Naive thymus-derived CD8-positive, alpha-beta T cell (primary cell): ENCODE measurements around the gene ABCF2. TPM values are rescaled to one million over a fixed set of nuclear protein-coding genes. Genes with fewer than 3 reads are reported as not detected.

ENCODE experiments used
- ATAC-seq, 2 donors: fragments of 150-1000 bp; cut with Tn5 transposase in 1 of 2; sonication (Bioruptor Pico), chemical (Tn5 transposase) in 1 of 2; 1 replicate in 1 of 2; 2 replicates in 1 of 2; pipeline ENCODE4 v1.10.0; 2021; ENCODE audit warnings: mild to moderate bottlenecking in 2 of 2, moderate library complexity in 2 of 2
- POLR2A ChIA-PET: fragments of 350-600 bp; sonication (Branson Sonifier 250); formaldehyde crosslinking; loops from one replicate; lab custom pipeline; 2021; ENCODE audit warnings: antibody characterized with exemption; lab: Charles Lee
- DNase-seq, 10 donors: peaks; one replicate each; pipeline versions ENCODE4 v3.0.0 to v3.0.0-alpha.2; 2020 to 2022
- H3K27ac Mint-ChIP-seq, 10 donors: one replicate each; pipeline ENCODE4 v1.8.0; 2020 to 2022; ENCODE audit warnings: mild to moderate bottlenecking in 10 of 10, mixed read lengths in 10 of 10, moderate library complexity in 4 of 10, inconsistent platforms in 1 of 10
- H3K27me3 Mint-ChIP-seq, 5 donors: one replicate each; pipeline ENCODE4 v1.8.0; 2021 to 2022; ENCODE audit warnings: mixed read lengths in 5 of 5
- H3K36me3 Mint-ChIP-seq, 3 donors: one replicate each; pipeline ENCODE4 v1.8.0; 2020 to 2022; ENCODE audit warnings: mixed read lengths in 3 of 3, mild to moderate bottlenecking in 2 of 3, inconsistent platforms in 1 of 3
- H3K4me1 Mint-ChIP-seq, 4 donors: one replicate each; pipeline ENCODE4 v1.8.0; 2021 to 2022; ENCODE audit warnings: mixed read lengths in 4 of 4
- H3K4me3 Mint-ChIP-seq, 10 donors: one replicate each; pipeline ENCODE4 v1.8.0; 2020 to 2022; ENCODE audit warnings: mild to moderate bottlenecking in 10 of 10, mixed read lengths in 10 of 10, moderate library complexity in 6 of 10, inconsistent platforms in 1 of 10
- H3K9me3 Mint-ChIP-seq, 9 donors: one replicate each; pipeline ENCODE4 v1.8.0; 2020 to 2022; ENCODE audit warnings: mixed read lengths in 9 of 9, mild to moderate bottlenecking in 3 of 9, inconsistent platforms in 1 of 9, moderate library complexity in 1 of 9
- polyA plus RNA-seq, 3 donors: library from polyadenylated mRNA; unstranded; fragments of 300-500 nt; fragmentation: Illumina TruSeq; gene quantifications; one replicate each; pipeline ENCODE4 v1.2.3, GENCODE V29; 2021
- total RNA-seq, 8 experiments: library from RNA in 2 of 8; stranded (reverse) in 2 of 8; gene quantifications; one replicate each; pipeline ENCODE4 v1.2.3 and lab custom pipeline; 2021 to 2026

Gene ABCF2
- total RNA-seq = 10 to 100 TPM; 30.2 to 34.2 TPM
- polyA plus RNA-seq = 10 to 100 TPM; 23.0 to 40.4 (median 31.6) TPM
- 13.3 to 83.1 (median 23.7) reads per million in 6 experiments for total RNA-seq (lab: John Stamatoyannopoulos, UW)

DNA sequence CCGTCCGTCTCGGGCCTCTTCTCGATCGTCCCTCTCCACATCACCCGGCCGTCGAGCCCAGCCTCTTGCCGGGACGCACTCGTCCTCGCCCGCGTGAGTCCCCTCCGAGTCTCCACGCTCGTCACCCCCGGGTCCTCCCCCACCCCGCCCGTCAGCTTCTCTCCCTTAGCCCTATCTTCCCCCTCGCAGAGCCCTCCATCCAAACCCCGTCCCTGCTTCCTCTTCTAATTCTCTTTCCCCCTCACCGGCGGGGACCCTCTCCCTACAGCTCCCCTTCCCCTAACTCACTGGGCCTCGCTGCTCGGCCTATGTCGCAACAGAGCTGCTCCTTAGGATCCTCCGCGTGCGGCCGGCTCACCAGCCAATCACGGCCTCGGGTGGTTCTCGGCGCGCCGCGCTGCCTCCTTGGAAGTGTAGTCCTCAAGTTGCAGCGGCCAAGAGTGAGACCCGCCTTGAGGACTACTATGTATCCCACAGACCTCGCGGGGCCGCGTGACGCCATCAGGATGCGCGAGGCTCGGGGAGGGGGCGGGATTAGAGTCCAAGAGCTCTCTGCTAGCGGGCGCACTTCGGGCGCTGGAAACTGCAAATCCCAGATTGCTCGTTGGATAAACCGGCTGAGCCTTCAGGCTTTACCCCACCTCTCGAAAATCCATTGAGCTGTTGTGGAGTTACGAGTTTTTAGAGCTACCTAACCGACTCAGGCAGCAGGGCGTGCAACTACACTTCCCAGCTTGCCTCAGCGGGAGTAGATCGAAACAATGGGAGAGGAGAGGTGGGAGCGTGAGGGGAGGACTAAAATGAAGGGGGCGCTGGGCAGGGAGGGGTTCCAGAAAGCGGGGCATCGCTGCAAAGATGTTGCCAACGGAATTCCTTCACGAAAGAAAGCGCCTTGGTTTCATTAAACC lies at the start of gene ABCF2:
Gene ABCF2, minus strand, starts transcription at position 331 of the 908 bp plus-strand sequence. CDS start 747 bp downstream, outside the sequence.
- no peaks in the 10 kb centered on the region for H3K27me3 Mint-ChIP-seq
- DNase-seq = peak; percentile 91 to 99 (median 97)
- H3K36me3 Mint-ChIP-seq = peaks cover 0 to 40% (median 10%) of the 10 kb centered on the region in 3 donors
- peaks cover 25 to 47% (median 45%) of the 10 kb centered on the region in 4 donors for H3K4me1 Mint-ChIP-seq
- POLR2A ChIA-PET = interaction anchor here (0.6 to 2.5 kb wide), 13 partner anchors 9 to 1373 kb away, joined by 3 to 21 read pairs (median 4); partner anchors contain the start of genes H2BK1 and NUB1
- peak; percentile 99 for ATAC-seq
- peak within 1 kb of the TSS; percentile 88 to 100 (median 98) for H3K4me3 Mint-ChIP-seq
- no peaks in the 10 kb centered on the region for H3K9me3 Mint-ChIP-seq
- H3K27ac Mint-ChIP-seq = peak within 1 kb of the TSS; percentile 95 to 98 (median 97)

- DNase-seq = peak in 1 of 10 donors; percentile 5
- POLR2A ChIA-PET = interaction anchor here (1.0 kb wide), 1 partner anchor 9 kb away, joined by 3 read pairs; no protein-coding TSS in a partner anchor
These were observed 49.0 kb upstream of the ABCF2 start for GRCh38 chr7:151275813-151276577.

DNA sequence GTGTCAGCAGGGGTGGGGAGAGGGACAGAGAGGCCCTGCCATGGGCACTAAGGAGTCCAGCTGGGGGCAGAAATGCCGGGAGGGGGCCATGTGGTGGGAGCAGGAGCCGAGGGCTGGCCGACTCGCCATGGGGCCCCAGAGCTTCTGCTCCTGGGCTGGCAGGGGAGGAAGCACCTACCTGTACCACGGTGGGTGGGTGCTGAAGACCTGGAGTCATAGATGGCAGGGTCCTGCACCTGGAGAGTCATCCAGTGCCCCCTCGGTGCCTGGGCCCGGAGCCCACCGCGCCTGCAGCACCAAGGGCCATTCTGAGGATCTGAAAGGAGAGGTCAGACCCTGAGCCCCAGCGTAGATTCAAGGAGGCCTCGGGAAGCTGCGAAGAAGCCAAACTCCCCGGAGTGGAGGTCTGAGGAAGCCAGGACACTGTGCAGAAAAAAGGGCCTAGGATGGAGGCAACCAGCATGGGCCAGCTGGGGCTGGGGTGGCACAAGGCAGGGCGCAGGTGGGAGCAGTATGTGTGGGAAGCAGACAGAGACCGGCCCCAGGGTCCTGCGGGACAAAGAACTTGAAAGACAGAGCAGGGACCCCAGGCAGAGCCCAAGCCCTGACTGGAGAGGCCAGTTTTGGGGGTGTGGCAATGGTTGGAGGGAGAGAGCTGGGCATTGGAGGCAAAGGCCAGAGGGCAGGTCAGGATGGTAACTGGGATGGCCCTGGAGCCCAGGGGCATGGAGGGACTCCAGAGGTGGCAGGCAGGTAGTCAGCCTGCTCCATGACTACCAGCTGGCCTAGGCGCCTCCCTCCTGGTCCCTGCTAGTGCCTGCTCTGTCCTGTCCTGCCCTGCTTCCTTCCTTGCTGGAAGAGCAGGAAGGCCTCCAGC lies 48.2 kb upstream of the ABCF2 start:
- Mint-ChIP-seq H3K4me1 (peaks cover 35 to 61% (median 52%) of the 10 kb centered on the region in 4 donors), H3K9me3 (no peaks in the 10 kb centered on the region), H3K36me3 (no peaks in the 10 kb centered on the region), H3K27ac (peak overlapping the region in 8 of 10 donors; percentile 7 to 88 (median 78)), H3K4me3 (peak overlapping the region; percentile 60 to 87 (median 76)), H3K27me3 (peaks cover 0 to 7% (median 0%) of the 10 kb centered on the region in 5 donors)
- DNase-seq = no peak
- ATAC-seq = no peak
- POLR2A ChIA-PET = interaction anchor here (1.0 kb wide), 1 partner anchor 8 kb away, joined by 3 read pairs; no protein-coding TSS in a partner anchor

More at GRCh38 chr7:151275813-151276577, 49.0 kb upstream of the ABCF2 start:
- H3K27ac Mint-ChIP-seq = peak overlapping the region in 7 of 10 donors; percentile 45 to 88 (median 83)
- no peaks in the 10 kb centered on the region for H3K36me3 Mint-ChIP-seq
- H3K27me3 Mint-ChIP-seq = peaks cover 0 to 14% (median under 1%) of the 10 kb centered on the region in 5 donors
- ATAC-seq = no peak
- H3K4me1 Mint-ChIP-seq = peaks cover 33 to 55% (median 48%) of the 10 kb centered on the region in 4 donors
- H3K9me3 Mint-ChIP-seq = no peaks in the 10 kb centered on the region
- peak overlapping the region; percentile 50 to 87 (median 74) for H3K4me3 Mint-ChIP-seq

DNA sequence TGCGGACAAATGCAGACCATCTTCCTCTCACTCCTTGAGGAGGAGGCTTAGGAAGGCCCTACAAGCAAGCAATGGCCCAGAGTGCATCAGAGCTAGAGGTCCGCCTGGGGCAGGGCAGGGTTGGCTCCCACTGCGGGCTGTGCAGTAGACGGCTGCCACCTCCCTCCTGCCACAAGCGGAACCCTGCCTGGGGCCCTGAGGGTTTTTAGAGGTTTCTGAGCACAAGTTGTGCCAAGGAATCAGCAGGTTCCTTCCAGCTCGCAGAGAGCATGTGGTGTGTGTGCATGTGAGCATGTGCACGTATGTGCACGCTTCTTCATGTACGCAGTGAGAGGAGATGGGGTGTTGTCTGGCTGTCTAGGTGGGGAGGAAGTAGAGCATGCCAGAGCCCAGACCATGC lies 47.4 kb upstream of the ABCF2 start:
- Mint-ChIP-seq H3K27ac (peak overlapping the region in 8 of 10 donors; percentile 7 to 88 (median 72)), H3K36me3 (no peaks in the 10 kb centered on the region), H3K9me3 (no peaks in the 10 kb centered on the region), H3K27me3 (peaks cover 0 to 7% (median 0%) of the 10 kb centered on the region in 5 donors), H3K4me1 (peaks cover 35 to 65% (median 53%) of the 10 kb centered on the region in 4 donors), H3K4me3 (peak overlapping the region; percentile 11 to 81 (median 71))
- DNase-seq (no peak), ATAC-seq (no peak)
- POLR2A ChIA-PET = no interaction called here

DNA sequence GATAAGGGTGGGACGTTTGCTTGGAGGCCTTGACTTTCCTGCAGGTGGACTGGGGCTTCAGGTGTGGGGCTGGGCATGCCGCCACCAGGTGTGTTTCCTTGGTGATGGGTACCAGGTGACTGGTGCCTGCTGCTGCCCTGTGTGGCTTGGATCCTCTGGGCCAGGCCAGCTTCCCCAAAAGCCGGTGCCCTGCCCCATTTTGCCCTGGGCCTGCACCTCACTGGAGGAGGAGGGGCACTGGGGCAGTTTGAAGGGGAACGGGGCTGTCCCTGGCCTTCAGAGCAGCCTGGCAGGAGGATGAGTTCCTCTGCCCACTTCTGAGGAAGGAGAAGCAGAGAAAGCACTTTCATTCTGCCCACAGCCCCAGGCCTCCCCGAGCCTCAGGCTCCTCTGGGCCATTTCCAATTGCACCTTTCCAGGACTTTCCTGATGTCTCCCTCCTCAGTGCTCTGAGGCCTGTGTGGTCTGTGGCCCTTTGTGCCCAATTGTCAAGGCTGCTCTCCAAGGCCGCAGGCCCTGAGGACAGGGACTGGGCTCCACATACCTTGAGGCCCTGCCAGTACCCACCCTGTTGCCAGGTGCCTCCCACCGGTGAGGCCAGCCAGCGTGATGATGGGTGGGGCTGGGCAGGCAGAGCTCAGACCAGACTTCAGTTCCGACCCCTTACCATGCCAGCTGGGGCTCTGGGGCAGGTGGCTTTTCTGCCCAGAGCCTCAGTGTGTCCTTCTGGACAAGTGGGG lies 46.8 kb upstream of the ABCF2 start:
- Mint-ChIP-seq H3K9me3 (no peaks in the 10 kb centered on the region), H3K27ac (peak overlapping the region in 7 of 10 donors; percentile 2 to 89 (median 31)), H3K4me1 (peaks cover 35 to 65% (median 53%) of the 10 kb centered on the region in 4 donors), H3K27me3 (peaks cover 0 to 4% (median 0%) of the 10 kb centered on the region in 5 donors), H3K4me3 (peak overlapping the region in 1 of 10 donors; percentile 65), H3K36me3 (peaks cover 0 to 2% (median 2%) of the 10 kb centered on the region in 3 donors)
- DNase-seq = no peak
- POLR2A ChIA-PET = interaction anchor here (0.8 to 1.3 kb wide), 2 partner anchors 8 to 41 kb away, joined by 3 to 4 read pairs; partner anchors contain the start of gene CHPF2
- no peak for ATAC-seq

DNA sequence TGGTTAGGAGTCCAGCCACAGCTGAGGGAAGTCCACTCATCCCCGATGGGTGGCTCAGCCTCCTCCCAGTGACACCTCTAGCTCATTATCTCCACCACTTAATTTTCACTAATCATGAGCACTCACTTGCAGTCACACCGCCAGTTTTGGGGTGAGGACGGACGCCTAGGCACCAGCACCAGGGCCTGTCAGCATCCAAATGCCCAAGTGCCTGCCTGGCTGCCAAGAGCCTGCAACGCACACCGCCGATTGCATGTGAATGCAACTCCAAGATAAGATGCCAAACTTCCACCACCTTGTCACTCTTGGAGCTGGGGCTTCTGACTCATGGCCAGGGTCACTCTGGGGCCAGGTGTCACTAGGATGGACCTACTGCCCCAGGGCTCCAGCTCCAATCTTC lies 45.9 kb upstream of the ABCF2 start:
- DNase-seq (no peak), ATAC-seq (no peak)
- peaks cover 35 to 65% (median 53%) of the 10 kb centered on the region in 4 donors for H3K4me1 Mint-ChIP-seq
- no peaks in the 10 kb centered on the region for H3K9me3 Mint-ChIP-seq
- peak overlapping the region in 9 of 10 donors; percentile 31 to 89 (median 60) for H3K27ac Mint-ChIP-seq
- H3K27me3 Mint-ChIP-seq = no peaks in the 10 kb centered on the region
- POLR2A ChIA-PET = interaction anchor here (0.8 to 1.3 kb wide), 2 partner anchors 9 to 40 kb away, joined by 3 to 4 read pairs; partner anchors contain the start of gene CHPF2
- peaks cover 0 to 4% (median 2%) of the 10 kb centered on the region in 3 donors for H3K36me3 Mint-ChIP-seq
- H3K4me3 Mint-ChIP-seq = peak overlapping the region in 2 of 10 donors; percentile 51 to 61

DNA sequence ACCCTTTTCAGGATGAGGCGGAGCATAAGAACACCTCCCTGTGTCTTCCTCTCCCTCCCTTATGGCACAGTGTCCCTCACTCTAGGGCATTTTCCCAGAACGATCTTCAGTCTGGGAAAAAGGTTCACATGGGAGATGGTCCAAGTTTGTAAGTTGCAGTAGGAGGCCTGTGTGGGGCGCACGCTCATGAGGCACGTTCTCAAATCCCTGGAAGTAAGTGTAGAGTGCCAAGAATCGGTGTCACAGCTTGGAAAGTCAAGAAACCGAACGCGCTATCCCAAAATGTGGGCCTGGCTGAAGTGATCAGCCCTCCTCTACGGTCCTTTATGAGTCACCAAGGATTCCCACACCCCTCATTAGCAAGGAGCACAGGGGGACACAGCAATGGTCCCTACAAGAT lies 45.4 kb upstream of the ABCF2 start:
- POLR2A ChIA-PET = interaction anchor here (1.3 kb wide), 1 partner anchor 10 kb away, joined by 4 read pairs; no protein-coding TSS in a partner anchor
- H3K4me3 Mint-ChIP-seq = peak overlapping the region in 5 of 10 donors; percentile 0 to 65 (median 36)
- no peaks in the 10 kb centered on the region for H3K27me3 Mint-ChIP-seq
- peak overlapping the region; percentile 45 to 91 (median 82) for H3K27ac Mint-ChIP-seq
- no peaks in the 10 kb centered on the region for H3K9me3 Mint-ChIP-seq
- DNase-seq (no peak), ATAC-seq (no peak)
- H3K4me1 Mint-ChIP-seq = peaks cover 34 to 62% (median 51%) of the 10 kb centered on the region in 4 donors
- peaks cover 0 to 4% (median 2%) of the 10 kb centered on the region in 3 donors for H3K36me3 Mint-ChIP-seq

GRCh38 chr7:151271699-151272355 lies 44.8 kb upstream of the ABCF2 start:
- ATAC-seq (peak; percentile 71 to 81), DNase-seq (peak in 4 of 10 donors; percentile 26 to 60 (median 49))
- Mint-ChIP-seq H3K4me1 (peaks cover 32 to 60% (median 47%) of the 10 kb centered on the region in 4 donors), H3K27ac (peak overlapping the region; percentile 45 to 91 (median 84)), H3K27me3 (peaks cover 0 to 1% (median 0%) of the 10 kb centered on the region in 5 donors), H3K36me3 (peaks cover 0 to 4% (median 2%) of the 10 kb centered on the region in 3 donors), H3K4me3 (peak overlapping the region in 7 of 10 donors; percentile 7 to 65 (median 36)), H3K9me3 (no peaks in the 10 kb centered on the region)
- POLR2A ChIA-PET = no interaction called here

DNA sequence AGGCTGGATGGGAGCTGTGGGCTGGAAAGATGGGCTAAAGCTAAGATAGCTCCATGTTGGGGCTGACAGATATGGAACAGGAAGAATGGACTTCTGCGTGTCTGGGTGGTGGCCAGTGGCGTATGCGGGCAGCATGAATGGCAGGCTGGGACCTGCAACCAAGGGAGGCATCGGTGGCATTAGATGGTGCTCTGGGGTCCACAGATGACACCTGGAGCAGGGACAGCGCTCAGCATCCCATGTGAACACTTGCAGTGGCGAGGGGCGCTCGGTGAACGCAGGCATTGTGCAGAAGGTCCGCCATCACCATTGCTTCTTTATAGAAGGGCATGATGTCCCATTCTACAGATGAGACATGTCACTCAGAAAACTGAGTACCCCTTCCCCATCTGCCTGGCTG lies 42.5 kb upstream of the ABCF2 start:
- Mint-ChIP-seq H3K27ac (peak overlapping the region in 3 of 10 donors; percentile 19 to 48 (median 24)), H3K27me3 (peaks cover 0 to 1% (median 0%) of the 10 kb centered on the region in 5 donors), H3K36me3 (peaks cover 0 to 4% (median 2%) of the 10 kb centered on the region in 3 donors), H3K4me3 (no peak overlapping the region), H3K4me1 (peaks cover 16 to 38% (median 31%) of the 10 kb centered on the region in 4 donors), H3K9me3 (no peaks in the 10 kb centered on the region)
- POLR2A ChIA-PET = no interaction called here
- DNase-seq = no peak
- ATAC-seq = no peak

- no peak overlapping the region for H3K4me3 Mint-ChIP-seq
- no peak for ATAC-seq
- peak overlapping the region in 1 of 10 donors; percentile 11 for H3K27ac Mint-ChIP-seq
- peaks cover 0 to 4% (median 2%) of the 10 kb centered on the region in 3 donors for H3K36me3 Mint-ChIP-seq
- no peaks in the 10 kb centered on the region for H3K9me3 Mint-ChIP-seq
- no peak for DNase-seq
- H3K27me3 Mint-ChIP-seq = peaks cover 0 to 4% (median 1%) of the 10 kb centered on the region in 5 donors
- POLR2A ChIA-PET = no interaction called here
- peaks cover 2 to 7% (median 2%) of the 10 kb centered on the region in 4 donors for H3K4me1 Mint-ChIP-seq
These were observed 38.4 kb upstream of the ABCF2 start for GRCh38 chr7:151265351-151265931.
